Stimulated activated CD4-positive, alpha-beta T cell treated with anti-CD3 and anti-CD28 coated beads, TNF-alpha, amount 100 ng/mL, for 48 hours (primary cell): ENCODE data around the gene CDH4.
"Not testable (repeated sequence)": the region's sequence is repeated elsewhere in the genome, so short reads cannot be mapped to it uniquely, and the experiment has no call there.

Source experiments
- DNase-seq, 3 donors: peaks; one replicate each; pipeline ENCODE4 v3.0.0-alpha.2; 2020; ENCODE audit warnings: low read depth in 3 of 3

CDH4 gene

DNA sequence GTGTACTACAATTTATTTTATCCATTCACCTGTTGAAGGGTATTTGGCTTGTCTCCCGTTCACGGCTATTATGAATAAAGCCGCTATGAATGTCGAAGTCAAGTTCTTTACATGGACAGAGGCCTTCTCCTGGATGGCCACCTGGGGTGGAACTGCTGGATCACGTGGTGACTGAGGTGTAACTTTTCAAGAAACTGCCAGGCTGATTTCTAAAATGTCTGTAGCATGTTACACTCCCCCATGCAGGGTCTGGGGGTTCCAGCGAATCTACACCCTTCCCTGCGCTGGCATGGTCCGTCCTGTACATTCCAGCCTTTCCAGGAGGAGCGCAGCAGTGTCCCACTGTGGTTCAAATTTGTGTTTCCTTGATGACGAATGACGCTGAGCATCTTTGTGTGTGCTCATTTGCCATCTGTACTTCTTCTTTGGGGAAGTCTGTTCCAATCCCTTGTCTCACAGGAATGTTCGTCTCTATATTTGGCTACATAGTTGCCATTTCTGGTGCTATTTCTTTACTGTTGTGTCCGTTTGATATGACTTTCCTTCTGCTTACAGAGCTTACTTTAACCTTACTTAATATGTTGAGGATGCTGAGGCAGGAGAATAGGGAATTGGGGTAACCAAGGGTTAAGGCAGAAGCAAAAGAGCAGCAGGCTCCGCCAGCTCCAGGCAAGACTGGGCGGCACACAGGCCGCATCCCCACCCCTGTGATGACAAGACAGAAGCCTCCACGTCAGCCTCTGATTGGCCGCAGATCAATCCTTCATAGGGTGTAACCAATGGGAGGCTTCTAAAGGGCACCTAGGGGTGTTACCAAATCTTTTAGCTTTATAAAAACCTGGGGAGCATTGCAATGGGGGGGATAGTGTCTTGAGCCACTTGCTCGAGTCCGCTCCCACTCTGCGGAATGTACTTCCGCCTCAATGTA, 707.0 kb downstream of the CDH4 start:
- DNase-seq: no peak

- DNase-seq: no peak
Observed at GRCh38 chr20:61960836-61961235, 708.8 kb downstream of the CDH4 start.

DNA sequence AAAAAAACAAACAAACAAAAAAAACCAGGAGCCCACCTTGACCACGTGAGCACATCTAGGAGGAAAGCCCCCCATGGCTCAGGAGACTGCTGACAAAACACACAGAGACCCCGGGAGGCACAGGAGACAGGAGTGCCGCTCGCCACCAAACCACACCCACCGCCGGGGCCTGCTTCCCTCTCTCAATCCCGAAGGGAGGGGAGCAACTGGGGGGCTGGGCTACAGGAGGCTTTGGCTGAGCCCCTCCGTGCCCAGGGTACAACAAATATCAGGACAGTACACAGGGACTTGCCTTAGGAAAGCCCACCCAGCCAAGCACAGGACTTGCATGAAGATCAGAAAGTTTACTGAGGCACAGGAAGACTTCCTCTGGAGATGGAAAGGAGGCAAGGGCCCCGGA, 711.1 kb downstream of the CDH4 start:
- no peak for DNase-seq

DNA sequence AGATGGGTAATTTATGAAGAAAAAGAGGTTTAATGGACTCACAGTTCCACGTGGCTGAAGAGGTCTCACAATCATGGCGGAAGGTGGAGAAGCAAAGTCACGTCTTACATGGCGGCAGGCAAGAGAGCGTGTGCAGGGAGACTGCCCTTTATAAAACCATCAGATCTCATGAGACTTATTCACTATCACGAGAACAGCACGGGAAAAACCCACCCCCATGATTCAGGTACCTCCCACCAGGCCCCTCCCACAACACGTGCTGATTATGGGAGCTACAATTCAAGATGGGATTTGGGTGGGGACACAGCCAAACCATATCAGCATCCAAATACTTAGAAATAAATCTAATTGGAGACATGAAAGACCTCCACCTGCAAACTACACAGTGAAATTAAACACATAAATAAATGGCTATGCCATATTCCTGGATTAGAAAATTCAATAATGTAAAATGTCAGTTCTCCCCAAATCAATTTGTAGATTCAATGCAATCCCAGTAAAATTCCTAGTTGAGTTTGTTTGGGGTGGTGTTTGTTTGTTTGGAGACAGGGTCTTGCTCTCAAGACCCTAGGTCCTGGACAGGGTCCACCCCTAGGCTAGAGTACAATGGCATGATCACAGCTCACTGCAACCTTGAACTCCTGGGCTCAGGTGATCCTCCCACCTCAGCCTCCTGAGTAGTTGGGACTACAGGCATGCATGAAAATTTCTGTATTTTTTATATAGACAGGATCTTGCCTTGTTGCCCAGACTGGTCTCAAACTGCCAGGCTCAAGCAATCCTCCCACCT, 712.0 kb downstream of the CDH4 start:
- no peak for DNase-seq

GRCh38 chr20:61964675-61965605, 712.9 kb downstream of the CDH4 start:
- no peak for DNase-seq

GRCh38 chr20:61965606-61966491, 713.8 kb downstream of the CDH4 start:
- no peak for DNase-seq

DNA sequence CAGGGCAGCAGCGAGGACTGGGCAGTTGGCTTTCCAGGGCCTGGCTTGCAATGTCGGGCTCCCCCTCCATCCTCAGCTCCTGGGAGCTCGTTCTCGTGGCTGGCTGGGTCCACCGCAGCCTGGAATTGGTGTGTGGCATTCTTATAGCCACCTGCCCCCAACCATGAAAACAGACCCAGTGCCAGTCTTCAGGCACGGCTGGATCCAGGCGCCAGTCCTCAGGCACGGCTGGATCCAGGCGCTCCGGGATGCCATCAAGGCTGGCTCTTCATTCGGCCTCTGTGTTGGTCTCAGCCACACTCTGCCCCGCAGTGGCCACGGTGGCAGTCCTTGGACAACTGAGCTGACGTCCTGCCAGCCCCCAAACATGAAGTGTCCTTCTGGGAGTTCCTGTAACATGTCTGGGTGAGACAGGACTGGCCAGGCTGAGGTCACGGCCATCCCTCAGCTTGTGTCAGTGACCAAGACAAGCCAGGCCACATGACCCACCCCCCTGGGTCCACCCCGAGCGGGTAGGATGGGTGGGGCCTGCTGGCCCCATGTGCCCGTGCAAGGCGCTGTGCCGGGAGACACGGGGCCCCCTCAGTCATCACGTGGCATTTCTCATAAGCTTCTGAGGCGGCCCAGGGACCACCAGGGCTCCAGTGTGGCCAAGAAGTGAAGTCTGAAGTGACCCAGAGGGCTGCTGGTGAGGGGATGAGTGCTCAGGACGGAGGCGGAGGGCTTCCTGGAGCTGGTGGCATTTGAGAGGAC, 714.6 kb downstream of the CDH4 start:
- no peak for DNase-seq

DNA sequence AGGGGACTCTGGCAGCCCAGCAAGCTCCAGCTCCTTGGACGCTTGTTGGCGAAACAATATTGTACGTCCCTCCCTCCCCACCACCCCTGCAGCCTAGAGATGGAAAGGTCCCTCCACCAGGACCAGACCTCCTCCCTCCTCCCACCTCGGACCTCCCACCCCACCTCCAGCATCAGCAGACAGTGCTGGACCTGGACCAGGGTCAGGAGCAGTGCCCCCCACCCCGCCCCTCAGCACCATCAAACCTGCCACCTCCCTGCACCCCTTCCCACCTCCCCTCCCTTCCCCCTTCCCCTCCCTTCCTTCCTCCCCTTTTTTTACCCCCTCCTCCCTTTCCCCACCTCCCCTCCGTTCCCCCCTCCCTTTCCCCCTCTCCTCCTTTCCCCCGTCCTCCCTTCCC, 715.2 kb downstream of the CDH4 start:
- no peak for DNase-seq

DNA sequence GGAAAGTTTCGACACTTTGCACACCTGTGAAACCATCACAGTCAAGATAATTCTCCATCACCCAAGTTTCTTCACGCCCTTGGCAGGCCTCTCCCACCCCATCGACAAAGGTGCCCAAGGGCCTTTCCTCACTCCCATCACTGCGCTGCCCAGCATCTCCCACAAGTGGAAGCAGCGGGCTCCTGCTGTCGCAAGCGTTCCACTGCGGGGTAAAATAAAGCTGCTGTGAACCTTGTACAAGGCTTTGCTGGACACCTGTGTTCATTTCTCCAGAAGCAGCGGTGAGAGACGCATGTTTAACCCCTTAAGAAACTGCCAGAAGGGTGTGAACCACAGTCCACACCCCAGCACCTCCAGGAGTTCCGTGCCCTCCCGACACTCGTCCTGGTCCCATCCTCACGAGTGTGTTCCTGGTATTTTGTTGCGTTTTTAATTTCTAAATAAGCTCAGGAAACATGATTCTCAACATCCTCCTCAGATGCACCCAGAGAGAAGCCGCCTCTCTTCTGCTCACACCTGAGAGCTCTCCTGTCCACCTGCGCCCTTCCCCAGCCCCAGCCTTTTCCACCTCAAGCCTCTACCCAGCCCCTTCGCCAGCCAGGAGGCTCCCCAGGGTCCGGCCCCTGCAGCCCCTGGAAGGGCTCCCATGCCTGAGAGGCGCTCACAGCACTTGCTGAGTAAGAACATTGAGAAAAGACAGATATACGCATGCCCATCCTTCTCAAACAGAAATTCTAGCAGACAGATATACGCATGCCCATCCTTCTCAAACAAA, 716.2 kb downstream of the CDH4 start:
- DNase-seq: no peak

DNA sequence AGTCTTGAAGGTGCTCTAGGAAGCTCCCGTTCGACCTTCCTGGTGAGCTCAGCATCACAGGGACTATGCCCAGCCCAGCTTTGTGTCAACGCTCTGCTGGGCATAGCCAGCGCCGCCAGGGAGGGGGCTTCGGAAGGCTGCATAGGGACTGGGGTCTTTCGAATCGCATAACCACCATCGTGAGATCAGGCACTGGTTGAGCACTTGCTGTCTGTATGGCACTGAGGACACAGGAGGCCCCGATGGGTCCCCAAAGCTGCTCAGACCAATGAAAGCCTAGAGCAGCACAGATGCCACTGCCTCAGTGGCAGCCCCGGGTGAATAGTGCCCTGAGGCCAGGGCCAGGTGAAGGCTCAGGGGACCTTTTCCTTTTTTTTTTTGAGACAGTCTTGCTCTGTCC, 716.9 kb downstream of the CDH4 start:
- DNase-seq: no peak

DNA sequence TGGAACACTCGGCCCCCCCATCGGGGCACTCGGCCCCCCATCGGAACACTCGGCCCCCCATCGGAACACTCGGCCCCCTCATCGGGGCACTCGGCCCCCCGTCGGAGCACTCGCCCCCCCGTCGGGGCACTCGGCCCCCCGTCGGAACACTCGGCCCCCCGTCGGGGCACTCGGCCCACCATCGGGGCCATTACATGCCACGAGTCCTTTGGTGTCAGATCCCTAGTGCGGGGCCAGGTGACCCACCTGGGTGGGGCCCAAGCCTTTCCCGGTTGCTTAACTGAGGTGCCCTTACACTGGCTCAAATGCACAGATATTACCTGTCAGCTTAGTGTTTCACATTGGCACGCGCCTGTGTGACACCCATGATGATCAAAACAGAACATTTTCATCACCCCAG, 717.7 kb downstream of the CDH4 start:
- no peak for DNase-seq

DNA sequence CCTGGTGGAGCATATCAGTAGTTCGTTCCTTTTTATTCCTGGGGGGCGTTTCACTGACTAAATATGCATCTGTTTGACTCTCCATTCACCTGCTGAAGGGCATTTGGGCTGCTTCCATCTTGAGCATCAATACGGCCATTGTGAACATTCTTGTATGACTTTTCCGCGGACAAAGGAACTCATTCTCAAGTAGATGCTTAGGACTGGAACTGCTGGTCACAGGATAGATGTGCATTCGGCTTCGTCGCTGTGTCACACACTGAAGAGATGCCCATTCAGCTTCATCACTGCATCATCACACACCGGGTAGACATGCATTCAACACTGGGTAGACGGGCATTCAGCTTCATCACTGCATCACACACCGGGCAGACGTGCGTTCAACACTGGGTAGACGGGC, 718.3 kb downstream of the CDH4 start:
- no peak for DNase-seq

- DNase-seq: not testable (repeated sequence)
Observed at GRCh38 chr20:61971595-61971994, 719.5 kb downstream of the CDH4 start.

GRCh38 chr20:61972636-61973508, 720.8 kb downstream of the CDH4 start:
- DNase-seq: no peak

DNA sequence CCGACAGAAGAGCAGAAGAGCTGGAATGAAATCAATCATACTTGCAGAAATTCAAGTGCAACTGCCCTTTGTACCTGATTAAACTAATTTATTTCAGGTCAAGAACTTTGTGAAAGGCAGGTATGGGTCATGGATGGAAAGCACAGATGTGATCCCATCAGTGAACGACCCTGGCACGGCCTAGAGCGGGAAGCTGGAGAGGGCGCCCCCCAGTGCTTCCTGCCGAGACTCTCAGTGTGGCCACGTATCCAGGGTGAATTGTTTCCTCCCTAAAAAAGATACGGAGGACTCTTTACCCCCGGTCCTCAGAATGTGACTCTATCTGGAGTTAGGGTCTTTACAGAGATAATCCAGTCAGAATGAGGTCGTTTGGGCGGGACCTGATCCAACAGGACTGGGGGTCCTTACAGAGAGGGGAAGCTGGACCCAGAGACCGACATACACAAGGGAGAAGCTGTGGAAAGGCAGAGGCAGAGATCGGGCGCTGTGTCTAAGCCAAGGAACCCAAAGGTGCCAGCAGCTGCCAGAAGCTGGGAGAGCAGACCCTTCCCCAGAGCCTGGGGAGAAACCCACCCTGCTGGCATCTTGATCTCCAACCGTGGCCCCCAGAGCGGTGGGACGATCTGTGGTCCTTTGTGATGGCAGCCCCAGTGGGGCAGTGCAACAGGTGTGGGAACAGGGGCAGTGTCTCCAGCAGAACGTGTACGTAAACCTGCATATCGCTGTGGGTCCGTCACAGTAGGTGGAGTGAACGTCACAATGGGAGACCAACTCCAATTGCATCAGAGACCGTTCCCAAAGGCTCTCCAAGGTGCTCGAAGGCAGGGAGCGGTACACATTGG, 721.7 kb downstream of the CDH4 start:
- no peak for DNase-seq

DNA sequence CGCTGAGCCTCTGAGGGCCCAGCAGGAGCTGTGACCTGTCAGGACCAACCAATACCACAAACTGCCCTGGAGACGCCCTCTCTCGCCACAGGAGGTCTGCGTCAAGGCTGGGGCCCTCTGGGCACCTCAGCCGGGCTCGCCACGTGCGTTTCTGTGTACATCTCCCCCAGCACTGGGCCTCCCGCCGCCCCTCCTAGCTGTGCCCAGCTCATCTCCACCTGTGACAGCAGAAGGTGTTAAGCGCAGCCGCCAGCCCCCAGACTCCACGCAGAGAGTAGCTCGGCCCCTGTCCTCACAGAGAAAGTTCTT, 722.2 kb downstream of the CDH4 start:
- DNase-seq: no peak

- no peak for DNase-seq
Observed at GRCh38 chr20:61975407-61976129, 723.5 kb downstream of the CDH4 start.
